Keratinocyte (primary cell): ENCODE results near the gene RFTN1.

Source experiments
- CTCF ChIP-seq, 3 experiments: IDR thresholded peaks in 1 of 3; conservative IDR thresholded peaks in 1 of 3; optimal IDR thresholded peaks in 1 of 3; 2 replicates in 2 of 3; 3 replicates in 1 of 3; pipeline versions ENCODE3 to v1.5.1; 2011; ENCODE audit warnings: low read length in 3 of 3, mild to moderate bottlenecking in 3 of 3, moderate library complexity in 2 of 3, control low read depth in 1 of 3, inconsistent platforms in 1 of 3; ENCODE audit not compliant: insufficient read depth in 2 of 3; ENCODE audit errors: extremely low read depth in 1 of 3
- EZH2 ChIP-seq: IDR thresholded peaks from one replicate; pipeline ENCODE4 v1.6.1; 2012; ENCODE audit warnings: inconsistent platforms, mild to moderate bottlenecking, low read length, moderate library complexity

- no peak for TF ChIP-seq CTCF (optimal IDR thresholded peaks at IDR 0.05 in 1 of 3, IDR thresholded peaks at IDR 0.05 in 1 of 3, conservative IDR thresholded peaks at IDR 0.05 in 1 of 3; ENCODE audit: extremely low read depth in 1 of 3, insufficient read depth in 2 of 3, low read length in 3 of 3)
- no peak for TF ChIP-seq EZH2
These were observed 106.1 kb downstream of the RFTN1 start for GRCh38 chr3:16407366-16407765.
